Measurements from ENCODE around the gene KRTAP5-10.
"Not testable (repeated sequence)": the region's sequence is repeated elsewhere in the genome, so short reads cannot be mapped to it uniquely, and the experiment has no call there.

KRTAP5-10 gene, protein sequence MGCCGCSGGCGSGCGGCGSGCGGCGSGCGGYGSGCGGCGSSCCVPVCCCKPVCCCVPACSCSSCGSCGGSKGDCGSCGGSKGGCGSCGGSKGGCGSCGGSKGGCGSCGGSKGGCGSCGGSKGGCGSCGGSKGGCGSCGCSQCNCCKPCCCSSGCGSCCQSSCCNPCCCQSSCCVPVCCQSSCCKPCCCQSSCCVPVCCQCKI

DNA sequence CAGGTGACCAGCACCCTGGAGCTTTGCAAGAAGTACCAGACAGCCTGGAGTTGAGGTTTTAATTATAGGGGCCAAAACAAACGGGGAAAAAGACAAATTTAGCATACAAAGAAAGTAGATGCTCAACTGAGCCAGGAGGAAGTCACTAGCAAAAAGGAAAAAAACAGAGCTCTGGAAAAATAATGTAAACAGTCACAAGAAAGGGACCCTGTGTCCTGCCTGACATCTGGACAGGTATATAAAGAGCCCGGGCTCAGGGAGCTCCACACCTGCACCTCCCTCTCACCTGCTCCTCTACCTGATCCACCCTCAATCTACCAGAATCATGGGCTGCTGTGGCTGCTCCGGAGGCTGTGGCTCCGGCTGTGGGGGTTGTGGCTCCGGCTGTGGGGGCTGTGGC, at the start of gene KRTAP5-10:
TSS of gene KRTAP5-10 (plus strand) at position 301 of the 400 bp plus-strand sequence. CDS start at position 326, 25 bp downstream.
- Histone ChIP-seq H3K4me1 (ENCODE audit: insufficient read depth, low read length) (peaks cover 2% of the 10 kb centered on the region; the same call in 1 of the 2 replicates), H3K9ac (ENCODE audit: low read depth, low read length) (no peak within 1 kb of the TSS), H3K36me3 (ENCODE audit: insufficient read depth, low read length) (no peaks in the 10 kb centered on the region), H3K9me3 (ENCODE audit: control insufficient read depth, insufficient read depth, low read length) (peaks cover 4% of the 10 kb centered on the region; the same call in 1 of the 2 replicates)

DNA sequence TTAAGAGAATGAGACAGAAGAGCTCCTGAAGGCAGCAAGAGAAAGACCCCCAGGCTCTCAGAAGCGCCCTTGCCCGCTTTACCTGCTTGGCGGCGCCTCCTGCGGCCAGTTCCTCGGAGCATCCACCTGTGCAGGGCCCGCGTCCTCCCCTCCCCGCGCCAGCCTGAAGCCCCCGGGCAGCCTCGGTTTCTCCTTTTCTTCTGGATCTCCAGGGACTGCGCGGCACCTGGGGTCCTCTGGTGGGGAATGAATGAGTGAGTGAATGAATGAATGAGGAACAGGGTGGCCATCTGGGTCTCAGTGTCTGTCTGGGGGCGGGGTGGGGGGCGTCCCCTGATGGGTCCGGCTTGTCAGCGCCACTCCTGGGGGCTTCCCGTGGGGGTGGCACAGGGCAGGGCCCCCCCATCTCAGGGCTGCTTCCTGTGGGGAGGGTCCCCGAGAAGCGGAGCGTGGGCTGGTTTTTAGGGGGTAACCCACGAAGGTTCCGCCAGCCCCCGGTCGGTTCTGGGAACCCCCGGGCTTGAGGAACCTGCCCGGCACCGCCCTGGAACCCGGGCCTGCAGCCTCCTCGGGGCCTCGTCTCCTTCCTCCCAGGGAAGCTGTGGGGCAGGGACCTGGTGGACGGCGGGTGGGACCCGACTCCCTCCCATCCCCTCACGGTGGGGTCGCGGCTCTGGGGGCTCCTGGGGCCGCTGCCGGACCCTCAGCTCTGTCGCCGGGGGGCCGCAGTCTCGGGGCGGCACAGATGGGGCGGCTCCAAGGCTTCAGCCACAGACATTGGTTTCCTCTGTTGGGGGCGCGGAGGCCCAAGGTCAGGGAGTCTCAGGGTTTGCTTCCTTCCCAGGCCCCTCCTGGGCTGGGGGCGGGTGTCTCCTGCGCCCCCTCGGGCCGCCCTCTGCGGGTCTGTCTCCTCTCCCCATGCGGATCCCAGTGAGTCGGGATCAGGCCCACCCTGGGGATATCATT, 46.6 kb upstream of the KRTAP5-10 start:
- Histone ChIP-seq H3K9ac (ENCODE audit: low read depth, low read length) (no peak overlapping the region), H3K9me3 (ENCODE audit: control insufficient read depth, insufficient read depth, low read length) (no peaks in the 10 kb centered on the region), H3K36me3 (ENCODE audit: insufficient read depth, low read length) (no peaks in the 10 kb centered on the region), H3K4me1 (ENCODE audit: insufficient read depth, low read length) (no peaks in the 10 kb centered on the region)

DNA sequence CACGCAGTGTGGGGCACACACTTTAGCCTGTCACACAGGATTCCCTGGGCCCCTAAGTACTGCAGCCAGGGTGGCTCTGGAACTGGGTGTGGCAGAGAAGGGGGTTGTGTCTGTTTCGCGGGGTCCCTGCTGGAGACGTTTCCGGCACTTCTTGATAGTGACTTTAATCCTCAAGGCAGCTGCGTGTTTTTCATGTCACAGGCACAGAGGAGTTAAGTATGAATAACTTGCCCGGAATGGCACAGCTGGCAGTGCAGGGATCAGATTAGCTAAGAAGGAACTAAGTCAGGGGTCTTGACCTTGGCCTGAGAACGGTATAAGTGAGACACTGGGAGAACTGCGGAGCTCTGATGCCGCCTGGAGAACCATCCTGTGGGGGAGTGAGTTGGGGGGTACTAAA, 45.8 kb upstream of the KRTAP5-10 start:
- Histone ChIP-seq H3K9me3 (ENCODE audit: control insufficient read depth, insufficient read depth, low read length) (no peaks in the 10 kb centered on the region), H3K9ac (ENCODE audit: low read depth, low read length) (no peak overlapping the region), H3K4me1 (ENCODE audit: insufficient read depth, low read length) (no peaks in the 10 kb centered on the region), H3K36me3 (ENCODE audit: insufficient read depth, low read length) (no peaks in the 10 kb centered on the region)

DNA sequence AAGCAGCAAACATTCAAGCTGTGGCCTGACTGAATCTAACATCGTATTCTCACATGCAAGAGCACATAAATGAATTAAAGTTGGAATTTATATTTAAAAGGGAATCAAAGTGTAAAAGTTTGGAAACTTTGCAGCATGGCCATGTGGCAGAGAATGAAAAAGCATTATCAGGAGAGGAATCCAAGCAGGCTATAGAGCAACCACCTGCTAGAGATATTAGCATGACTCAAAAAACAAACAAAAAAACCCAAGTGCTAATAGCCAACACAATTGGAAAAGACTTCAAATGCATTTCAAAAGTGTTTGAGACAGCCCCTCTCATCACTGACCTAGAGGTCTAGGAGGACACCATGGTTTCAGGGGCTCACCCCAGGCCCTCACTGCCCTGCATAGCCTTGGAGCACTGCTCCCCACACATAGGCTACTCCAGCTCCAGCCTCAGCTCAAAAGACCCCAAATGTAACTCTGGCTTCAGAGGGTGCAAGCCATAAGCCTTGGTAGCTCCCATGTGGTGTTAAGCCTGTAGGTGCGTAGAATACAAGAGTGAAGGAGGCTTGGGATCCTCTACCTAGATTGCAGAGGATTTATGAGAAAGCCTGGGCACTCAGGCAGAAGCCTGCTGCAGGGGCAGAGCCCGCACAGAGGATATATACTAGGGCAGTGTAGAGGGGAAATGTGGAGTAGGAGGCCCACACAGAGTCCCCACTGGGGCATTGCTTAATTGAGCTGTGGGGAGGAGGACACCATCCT, 40.0 kb upstream of the KRTAP5-10 start:
- Histone ChIP-seq H3K36me3 (ENCODE audit: insufficient read depth, low read length) (no peaks in the 10 kb centered on the region), H3K4me1 (ENCODE audit: insufficient read depth, low read length) (no peaks in the 10 kb centered on the region), H3K9me3 (ENCODE audit: control insufficient read depth, insufficient read depth, low read length) (no peaks in the 10 kb centered on the region), H3K9ac (ENCODE audit: low read depth, low read length) (no peak overlapping the region)

DNA sequence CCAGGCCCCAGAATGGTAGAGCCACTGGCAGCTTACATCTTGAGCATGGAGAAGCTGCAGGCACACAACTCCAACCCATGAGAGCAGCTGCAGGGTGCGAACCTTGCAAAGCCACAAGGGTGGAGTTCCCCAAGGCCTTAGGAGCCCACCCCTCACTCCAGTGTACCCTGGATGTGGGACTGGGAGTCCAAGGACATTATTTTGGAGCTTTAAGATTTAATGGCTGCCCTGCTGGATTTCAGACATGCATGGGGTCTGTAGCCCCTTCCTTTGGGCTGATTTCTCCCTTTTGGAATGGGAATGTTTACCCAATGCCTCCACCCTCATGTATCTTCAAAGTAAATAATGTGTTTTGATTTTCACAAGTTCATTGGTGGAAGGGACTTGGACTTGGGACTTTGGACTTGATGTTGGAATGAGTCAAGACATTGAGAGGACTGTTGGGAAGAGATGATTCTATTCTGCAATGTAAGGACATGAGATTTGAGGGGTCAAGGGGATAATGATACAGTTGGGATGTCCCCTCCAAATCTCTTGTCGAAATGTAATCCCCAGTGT, 39.3 kb upstream of the KRTAP5-10 start:
- Histone ChIP-seq H3K9me3 (ENCODE audit: control insufficient read depth, insufficient read depth, low read length) (no peaks in the 10 kb centered on the region), H3K4me1 (ENCODE audit: insufficient read depth, low read length) (no peaks in the 10 kb centered on the region), H3K9ac (ENCODE audit: low read depth, low read length) (no peak overlapping the region)

DNA sequence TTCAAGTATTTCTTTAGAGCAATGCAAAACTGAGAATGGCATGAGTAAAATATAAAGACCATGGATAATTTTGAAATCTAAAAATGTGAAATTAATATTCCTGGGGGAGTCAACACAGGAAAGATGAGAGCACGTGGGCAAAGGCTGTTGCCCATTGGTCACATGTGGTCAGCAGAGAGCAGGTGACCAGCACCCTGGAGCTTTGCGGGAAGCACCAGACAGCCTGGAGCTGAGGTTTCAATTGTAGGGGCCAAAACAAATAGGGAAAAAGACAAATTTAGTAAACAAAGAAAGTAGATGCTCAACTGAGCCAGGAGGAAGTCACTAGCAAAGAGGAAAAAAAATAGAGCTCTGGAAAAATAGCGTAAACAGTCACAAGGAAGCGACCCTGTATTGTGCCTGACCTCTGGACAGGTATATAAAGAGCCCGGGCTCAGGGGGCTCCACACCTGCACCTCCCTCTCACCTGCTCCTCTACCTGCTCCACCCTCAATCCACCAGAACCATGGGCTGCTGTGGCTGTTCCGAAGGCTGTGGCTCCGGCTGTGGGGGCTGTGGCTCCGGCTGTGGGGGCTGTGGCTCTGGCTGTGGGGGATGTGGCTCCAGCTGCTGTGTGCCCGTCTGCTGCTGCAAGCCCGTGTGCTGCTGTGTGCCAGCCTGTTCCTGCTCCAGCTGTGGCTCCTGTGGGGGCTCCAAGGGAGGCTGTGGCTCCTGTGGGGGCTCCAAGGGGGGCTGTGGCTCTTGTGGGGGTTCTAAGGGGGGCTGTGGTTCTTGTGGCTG, 38.4 kb upstream of the KRTAP5-10 start, which contains the start of gene KRTAP5-7:
TSS of gene KRTAP5-7 (plus strand) at position 472 of the 780 bp plus-strand sequence. CDS start at position 506, 34 bp downstream.
- not testable (repeated sequence) for H3K36me3 ChIP-seq (ENCODE audit: insufficient read depth, low read length); H3K4me1 ChIP-seq (ENCODE audit: insufficient read depth, low read length); H3K9me3 ChIP-seq (ENCODE audit: control insufficient read depth, insufficient read depth, low read length); H3K9ac ChIP-seq (ENCODE audit: low read depth, low read length)

More for the DNA sequence above, 39.3 kb upstream of the KRTAP5-10 start:
- H3K36me3 ChIP-seq (ENCODE audit: insufficient read depth, low read length), result no peaks in the 10 kb centered on the region

DNA sequence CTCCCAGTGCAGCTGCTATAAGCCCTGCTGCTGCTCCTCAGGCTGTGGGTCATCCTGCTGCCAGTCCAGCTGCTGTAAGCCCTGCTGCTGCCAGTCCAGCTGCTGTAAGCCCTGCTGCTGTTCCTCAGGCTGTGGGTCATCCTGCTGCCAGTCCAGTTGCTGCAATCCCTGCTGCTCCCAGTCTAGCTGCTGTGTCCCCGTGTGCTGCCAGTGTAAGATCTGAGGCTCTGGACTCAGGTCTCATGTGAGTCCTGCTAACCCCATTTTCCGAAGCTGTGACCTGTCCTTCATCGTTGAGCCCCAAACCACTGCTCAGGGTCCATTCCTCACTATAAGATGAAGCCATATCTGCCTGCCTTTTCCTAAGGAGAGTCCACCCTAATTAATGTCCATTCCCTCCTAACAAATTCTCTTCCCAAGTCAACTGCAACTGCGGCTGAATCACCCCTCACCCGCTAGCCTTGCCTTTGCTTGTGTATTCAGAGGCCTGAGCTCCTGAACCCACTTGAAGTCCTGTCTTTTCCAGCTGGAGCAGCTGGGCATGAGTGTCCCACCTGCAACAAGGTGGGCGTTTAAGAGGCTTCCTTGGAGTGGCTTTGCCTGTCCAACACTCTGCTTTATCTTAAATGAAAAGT, 37.7 kb upstream of the KRTAP5-10 start:
- Histone ChIP-seq H3K4me1 (ENCODE audit: insufficient read depth, low read length) (no peaks in the 10 kb centered on the region), H3K36me3 (ENCODE audit: insufficient read depth, low read length) (no peaks in the 10 kb centered on the region), H3K9me3 (ENCODE audit: control insufficient read depth, insufficient read depth, low read length) (no peaks in the 10 kb centered on the region), H3K9ac (ENCODE audit: low read depth, low read length) (no peak overlapping the region)

DNA sequence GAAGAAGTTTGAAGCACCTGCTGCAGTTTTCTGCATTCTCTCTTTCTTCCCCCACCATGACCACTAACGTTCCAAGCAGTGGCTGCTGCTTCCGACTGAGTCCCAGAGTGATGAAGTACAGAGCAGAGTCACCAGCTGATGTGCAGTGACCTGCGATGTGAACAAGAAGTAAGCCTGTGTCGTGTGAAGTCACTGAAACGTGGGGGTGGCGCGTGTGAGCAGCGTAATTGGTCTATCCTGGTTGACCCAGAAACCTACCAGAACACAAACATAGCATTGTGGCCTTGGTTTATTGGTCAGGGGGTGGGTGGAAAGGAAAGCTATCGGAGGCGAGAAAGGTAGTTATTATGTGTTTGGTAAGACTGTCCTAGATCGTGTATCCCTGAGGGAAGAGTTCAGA, 34.8 kb upstream of the KRTAP5-10 start:
- Histone ChIP-seq H3K9ac (ENCODE audit: low read depth, low read length) (no peak overlapping the region), H3K9me3 (ENCODE audit: control insufficient read depth, insufficient read depth, low read length) (no peaks in the 10 kb centered on the region), H3K4me1 (ENCODE audit: insufficient read depth, low read length) (no peaks in the 10 kb centered on the region), H3K36me3 (ENCODE audit: insufficient read depth, low read length) (no peaks in the 10 kb centered on the region)

DNA sequence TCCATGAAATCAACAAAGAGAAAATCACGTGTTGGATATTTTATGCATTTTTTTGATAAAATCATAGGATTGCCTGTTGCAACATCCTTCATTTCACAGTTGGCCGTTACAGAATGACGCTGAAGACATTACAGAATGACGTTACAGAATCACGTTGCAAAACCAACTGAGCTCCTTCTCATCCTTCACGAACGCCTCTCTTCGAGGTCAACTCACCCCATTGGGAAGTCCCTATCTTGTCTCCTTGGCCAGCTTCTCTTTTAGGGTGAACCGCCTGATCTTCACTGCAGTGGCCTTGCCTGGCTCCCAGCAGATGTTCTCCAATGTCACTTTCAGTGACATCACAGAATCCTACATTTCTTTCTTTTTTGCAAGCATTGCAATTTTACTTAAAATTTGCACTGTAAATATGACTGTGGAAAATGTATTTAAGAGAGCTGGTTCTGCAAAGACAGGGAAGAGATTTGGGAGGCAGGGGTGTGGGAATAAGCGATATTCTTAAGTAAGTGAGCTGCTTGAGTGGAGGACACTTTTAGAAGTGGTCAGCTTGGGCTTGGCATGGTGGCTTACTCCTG, 33.2 kb upstream of the KRTAP5-10 start:
- Histone ChIP-seq H3K4me1 (ENCODE audit: insufficient read depth, low read length) (no peaks in the 10 kb centered on the region), H3K36me3 (ENCODE audit: insufficient read depth, low read length) (no peaks in the 10 kb centered on the region), H3K9me3 (ENCODE audit: control insufficient read depth, insufficient read depth, low read length) (no peaks in the 10 kb centered on the region), H3K9ac (ENCODE audit: low read depth, low read length) (no peak overlapping the region)

DNA sequence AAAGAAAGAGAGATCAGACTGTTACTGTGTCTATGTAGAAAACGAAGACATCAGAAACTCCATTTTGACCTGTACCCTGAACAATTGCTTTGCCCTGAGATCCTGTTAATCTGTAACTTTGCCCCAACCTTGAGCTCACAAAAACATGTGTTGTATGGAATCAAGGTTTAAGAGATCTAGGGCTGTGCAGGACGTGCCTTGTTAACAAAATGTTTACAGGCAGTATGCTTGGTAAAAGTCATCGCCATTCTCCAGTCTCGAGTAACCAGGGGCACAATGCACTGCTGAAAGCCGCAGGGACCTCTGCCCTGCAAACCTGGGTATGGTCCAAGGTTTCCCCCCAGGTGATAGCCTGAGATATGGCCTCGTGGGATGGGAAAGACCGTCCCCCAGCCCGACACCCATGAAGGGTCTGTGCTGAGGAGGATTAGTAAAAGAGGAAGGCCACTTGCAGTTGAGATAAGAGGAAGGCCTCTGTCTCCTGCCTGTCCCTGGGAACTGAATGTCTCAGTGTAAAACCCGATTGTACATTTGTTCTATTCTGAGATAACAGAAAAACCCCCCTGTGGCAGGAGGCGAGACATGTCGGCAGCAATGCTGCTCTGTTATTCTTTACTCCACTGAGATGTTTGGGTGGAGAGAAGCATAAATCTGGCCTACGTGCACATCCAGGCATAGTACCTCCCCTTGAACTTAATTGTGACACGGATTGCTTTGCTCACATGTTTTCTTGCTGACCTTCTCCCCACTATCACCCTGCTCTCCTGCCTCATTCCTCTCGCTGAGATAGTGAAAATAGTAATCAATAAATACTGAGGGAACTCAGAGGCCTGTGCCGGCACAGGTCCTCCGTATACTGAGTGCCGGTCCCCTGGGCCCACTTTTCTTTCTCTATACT, 30.4 kb upstream of the KRTAP5-10 start:
- not testable (repeated sequence) for H3K4me1 ChIP-seq (ENCODE audit: insufficient read depth, low read length); H3K9me3 ChIP-seq (ENCODE audit: control insufficient read depth, insufficient read depth, low read length); H3K36me3 ChIP-seq (ENCODE audit: insufficient read depth, low read length); H3K9ac ChIP-seq (ENCODE audit: low read depth, low read length)

DNA sequence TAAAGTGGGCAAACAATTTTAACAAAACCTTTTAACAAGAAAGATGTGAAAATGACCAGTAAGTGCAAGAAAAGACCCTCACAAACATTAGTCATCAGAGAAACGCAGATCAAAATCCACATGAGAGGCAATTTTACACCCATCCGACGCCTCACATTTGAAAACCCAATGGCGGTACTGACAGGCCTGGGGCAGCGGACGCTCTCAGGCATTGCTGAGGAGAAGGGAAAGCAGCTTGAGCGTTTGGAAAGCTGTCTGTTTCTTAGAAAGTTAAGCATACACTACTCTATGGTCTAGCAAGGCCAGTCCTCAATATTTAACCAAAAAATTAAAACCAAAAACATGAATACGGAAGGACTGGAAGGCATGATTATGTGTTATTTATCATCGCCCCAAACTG, 29.5 kb upstream of the KRTAP5-10 start:
- Histone ChIP-seq H3K9ac (ENCODE audit: low read depth, low read length) (no peak overlapping the region), H3K36me3 (ENCODE audit: insufficient read depth, low read length) (no peaks in the 10 kb centered on the region), H3K9me3 (ENCODE audit: control insufficient read depth, insufficient read depth, low read length) (no peaks in the 10 kb centered on the region), H3K4me1 (ENCODE audit: insufficient read depth, low read length) (no peaks in the 10 kb centered on the region)

DNA sequence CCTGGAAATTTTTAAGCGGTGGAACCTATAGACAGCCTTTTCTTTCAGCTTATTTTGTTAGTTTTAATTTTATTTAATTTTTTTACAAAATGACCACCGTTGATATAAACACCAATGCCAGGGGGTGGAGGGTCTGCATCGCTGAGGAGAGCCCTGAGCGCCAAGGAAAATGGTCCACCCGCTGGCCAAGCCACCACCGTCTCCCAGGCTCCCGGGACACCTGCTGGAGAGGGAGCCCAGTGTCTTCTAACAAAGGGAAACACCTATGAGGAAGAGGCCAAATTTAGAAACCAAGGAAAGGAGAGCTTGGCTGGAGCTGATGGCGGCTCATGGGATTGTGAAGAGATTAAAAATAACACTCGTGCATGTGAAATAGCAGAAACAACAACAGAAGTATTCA, 27.8 kb upstream of the KRTAP5-10 start:
- H3K4me1 ChIP-seq (ENCODE audit: insufficient read depth, low read length), result no peaks in the 10 kb centered on the region
- no peaks in the 10 kb centered on the region for H3K9me3 ChIP-seq (ENCODE audit: control insufficient read depth, insufficient read depth, low read length)

More for the DNA sequence above, 27.8 kb upstream of the KRTAP5-10 start:
- Histone ChIP-seq H3K36me3 (ENCODE audit: insufficient read depth, low read length) (no peaks in the 10 kb centered on the region), H3K9ac (ENCODE audit: low read depth, low read length) (no peak overlapping the region)
